WTC11 (cell line): Measurements from ENCODE around the gene TRIML1. TPM values are rescaled to one million over a fixed set of nuclear protein-coding genes. Genes with fewer than 3 reads are reported as not detected.

ENCODE experiments used
- ATAC-seq: fragments of 200-7000 bp; cut with Tn5 transposase; 2 replicates; pipeline ENCODE4 v1.10.0; 2021; ENCODE audit warnings: mild to moderate bottlenecking, moderate library complexity
- CTCF ChIA-PET: fragments of 300-600 bp; sonication (Branson Sonifier 250); formaldehyde crosslinking; loops from one replicate; lab custom pipeline; 2021; ENCODE audit warnings: antibody characterized with exemption; lab: Charles Lee
- POLR2A ChIA-PET: fragments of 350-600 bp; sonication (Branson Sonifier 250); formaldehyde crosslinking; loops from one replicate; lab custom pipeline; 2021; ENCODE audit warnings: antibody characterized with exemption; lab: Charles Lee
- DNase-seq: peaks from one replicate; pipeline ENCODE4 v3.0.0; 2021; ENCODE audit warnings: low spot score
- H3K27ac Mint-ChIP-seq: 2 replicates; pipeline ENCODE4 v1.8.0; 2021; ENCODE audit warnings: mixed read lengths
- H3K27me3 Mint-ChIP-seq: 2 replicates; pipeline ENCODE4 v1.8.0; 2021; ENCODE audit warnings: low read depth, mild to moderate bottlenecking, moderate library complexity, mixed read lengths
- H3K36me3 Mint-ChIP-seq: 2 replicates; pipeline ENCODE4 v1.8.0; 2021; ENCODE audit warnings: mixed read lengths
- H3K4me1 Mint-ChIP-seq: 2 replicates; pipeline ENCODE4 v1.8.0; 2022; ENCODE audit warnings: mixed read lengths
- H3K4me3 Mint-ChIP-seq: 2 replicates; pipeline ENCODE4 v1.8.0; 2021; ENCODE audit warnings: mild to moderate bottlenecking, moderate library complexity, mixed read lengths
- H3K9me3 Mint-ChIP-seq: 2 replicates; pipeline ENCODE4 v1.8.0; 2021; ENCODE audit warnings: mixed read lengths
- ATF6 ChIP-seq: sonication (generic); formaldehyde crosslinking; IDR thresholded peaks from 2 replicates; pipeline ENCODE4 v1.8.1; 2023; ENCODE audit warnings: mild to moderate bottlenecking, missing genetic modification reagents
- CREB1 ChIP-seq: sonication (generic); formaldehyde crosslinking; IDR thresholded peaks from 2 replicates; pipeline ENCODE4 v1.8.0; 2023; ENCODE audit warnings: mild to moderate bottlenecking, missing genetic modification reagents
- CREM ChIP-seq: sonication (generic); formaldehyde crosslinking; IDR thresholded peaks from 2 replicates; pipeline ENCODE4 v1.8.1; 2022; ENCODE audit warnings: mild to moderate bottlenecking, missing genetic modification reagents, moderate library complexity
- CTCF ChIP-seq: fragments of 200-600 bp; IDR thresholded peaks from 2 replicates; pipeline ENCODE4 v1.8.0; 2022; ENCODE audit warnings: antibody characterized with exemption
- FOXK1 ChIP-seq: sonication (generic); formaldehyde crosslinking; IDR thresholded peaks from 2 replicates; pipeline ENCODE4 v1.8.0; 2022; ENCODE audit warnings: mild to moderate bottlenecking, moderate library complexity, missing genetic modification reagents
- GTF2I ChIP-seq: fragments of 250-450 bp; sonication (Bioruptor Pico); conservative IDR thresholded peaks from 2 replicates; pipeline ENCODE4 v1.4.0; 2021; ENCODE audit warnings: mild to moderate bottlenecking
- JAZF1 ChIP-seq: fragments of 250-450 bp; sonication (Bioruptor Pico); IDR thresholded peaks from 2 replicates; pipeline ENCODE4 v1.9.0; 2021; ENCODE audit warnings: moderate library complexity, mild to moderate bottlenecking, inconsistent platforms
- OVOL2 ChIP-seq: fragments of 250-450 bp; sonication (Bioruptor Pico); IDR thresholded peaks from 2 replicates; pipeline ENCODE4 v1.9.0; 2021; ENCODE audit warnings: mild to moderate bottlenecking, borderline replicate concordance
- PRRX2 ChIP-seq: fragments of 250-450 bp; sonication (Bioruptor Pico); IDR thresholded peaks from 2 replicates; pipeline ENCODE4 v1.8.0; 2021; ENCODE audit warnings: mild to moderate bottlenecking
- RORB ChIP-seq: fragments of 250-450 bp; sonication (Bioruptor Pico); IDR thresholded peaks from 2 replicates; pipeline ENCODE4 v1.9.0; 2021; ENCODE audit warnings: mild to moderate bottlenecking
- STAT6 ChIP-seq: sonication (generic); formaldehyde crosslinking; conservative IDR thresholded peaks from 2 replicates; pipeline ENCODE4 v1.8.1; 2023; ENCODE audit warnings: mild to moderate bottlenecking, low read depth, missing genetic modification reagents, moderate library complexity
- ZNF121 ChIP-seq: sonication (generic); formaldehyde crosslinking; IDR thresholded peaks from 2 replicates; pipeline ENCODE4 v1.8.0; 2023; ENCODE audit warnings: missing genetic modification reagents
- ZNF263 ChIP-seq: sonication (generic); formaldehyde crosslinking; IDR thresholded peaks from 2 replicates; pipeline ENCODE4 v1.8.1; 2022; ENCODE audit warnings: low read depth, mild to moderate bottlenecking, moderate library complexity, missing genetic modification reagents
- ZNF317 ChIP-seq: sonication (generic); formaldehyde crosslinking; IDR thresholded peaks from 2 replicates; pipeline ENCODE4 v1.8.1; 2023; ENCODE audit warnings: low read depth, mild to moderate bottlenecking, moderate library complexity, missing genetic modification reagents, borderline replicate concordance
- total RNA-seq: library from RNA; stranded (reverse); gene quantifications from 3 replicates; pipeline ENCODE4 v1.2.3, GENCODE V29; 2021
- TF ChIP-seq, protein P1 (sequence below): sonication (generic); formaldehyde crosslinking; IDR thresholded peaks from 2 replicates; pipeline ENCODE4 v1.8.1; 2022; ENCODE audit warnings: missing genetic modification reagents, borderline replicate concordance
- TF ChIP-seq, protein P2 (sequence below): sonication (generic); formaldehyde crosslinking; IDR thresholded peaks from 2 replicates; pipeline ENCODE4 v1.8.1; 2023; ENCODE audit warnings: mild to moderate bottlenecking, missing genetic modification reagents, moderate library complexity
- TF ChIP-seq, protein P3 (sequence below): sonication (generic); formaldehyde crosslinking; IDR thresholded peaks from 2 replicates; pipeline ENCODE4 v1.8.1; 2022; ENCODE audit warnings: mild to moderate bottlenecking, moderate library complexity, missing genetic modification reagents
- TF ChIP-seq, protein P4 (sequence below): sonication (generic); formaldehyde crosslinking; IDR thresholded peaks from 2 replicates; pipeline ENCODE4 v1.8.1; 2023; ENCODE audit warnings: mild to moderate bottlenecking, moderate library complexity, missing genetic modification reagents
- TF ChIP-seq, protein P5 (sequence below): fragments of 250-450 bp; sonication (Bioruptor Pico); IDR thresholded peaks from 2 replicates; pipeline ENCODE4 v1.9.0; 2021; ENCODE audit warnings: moderate library complexity, mild to moderate bottlenecking, inconsistent platforms, borderline replicate concordance

Gene TRIML1
- total RNA-seq, 1 experiment from 2014 or later: not detected

- TF ChIP-seq, protein P1, sequence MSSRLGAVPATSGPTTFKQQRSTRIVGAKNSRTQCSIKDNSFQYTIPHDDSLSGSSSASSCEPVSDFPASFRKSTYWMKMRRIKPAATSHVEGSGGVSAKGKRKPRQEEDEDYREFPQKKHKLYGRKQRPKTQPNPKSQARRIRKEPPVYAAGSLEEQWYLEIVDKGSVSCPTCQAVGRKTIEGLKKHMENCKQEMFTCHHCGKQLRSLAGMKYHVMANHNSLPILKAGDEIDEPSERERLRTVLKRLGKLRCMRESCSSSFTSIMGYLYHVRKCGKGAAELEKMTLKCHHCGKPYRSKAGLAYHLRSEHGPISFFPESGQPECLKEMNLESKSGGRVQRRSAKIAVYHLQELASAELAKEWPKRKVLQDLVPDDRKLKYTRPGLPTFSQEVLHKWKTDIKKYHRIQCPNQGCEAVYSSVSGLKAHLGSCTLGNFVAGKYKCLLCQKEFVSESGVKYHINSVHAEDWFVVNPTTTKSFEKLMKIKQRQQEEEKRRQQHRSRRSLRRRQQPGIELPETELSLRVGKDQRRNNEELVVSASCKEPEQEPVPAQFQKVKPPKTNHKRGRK (CRISPR knock-in tag): no peak
- TF ChIP-seq, protein P2, sequence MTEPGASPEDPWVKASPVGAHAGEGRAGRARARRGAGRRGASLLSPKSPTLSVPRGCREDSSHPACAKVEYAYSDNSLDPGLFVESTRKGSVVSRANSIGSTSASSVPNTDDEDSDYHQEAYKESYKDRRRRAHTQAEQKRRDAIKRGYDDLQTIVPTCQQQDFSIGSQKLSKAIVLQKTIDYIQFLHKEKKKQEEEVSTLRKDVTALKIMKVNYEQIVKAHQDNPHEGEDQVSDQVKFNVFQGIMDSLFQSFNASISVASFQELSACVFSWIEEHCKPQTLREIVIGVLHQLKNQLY (CRISPR knock-in tag): no peak
- TF ChIP-seq ZNF263 (CRISPR knock-in tag) (no peak), RORB (no peak), JAZF1 (CRISPR knock-in tag) (no peak)
- TF ChIP-seq, protein P3, sequence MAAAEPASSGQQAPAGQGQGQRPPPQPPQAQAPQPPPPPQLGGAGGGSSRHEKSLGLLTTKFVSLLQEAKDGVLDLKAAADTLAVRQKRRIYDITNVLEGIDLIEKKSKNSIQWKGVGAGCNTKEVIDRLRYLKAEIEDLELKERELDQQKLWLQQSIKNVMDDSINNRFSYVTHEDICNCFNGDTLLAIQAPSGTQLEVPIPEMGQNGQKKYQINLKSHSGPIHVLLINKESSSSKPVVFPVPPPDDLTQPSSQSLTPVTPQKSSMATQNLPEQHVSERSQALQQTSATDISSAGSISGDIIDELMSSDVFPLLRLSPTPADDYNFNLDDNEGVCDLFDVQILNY (CRISPR knock-in tag): no peak
Observed at GRCh38 chr4:188138227-188138626, 1.0 kb upstream of the TRIML1 start (continued).

DNA sequence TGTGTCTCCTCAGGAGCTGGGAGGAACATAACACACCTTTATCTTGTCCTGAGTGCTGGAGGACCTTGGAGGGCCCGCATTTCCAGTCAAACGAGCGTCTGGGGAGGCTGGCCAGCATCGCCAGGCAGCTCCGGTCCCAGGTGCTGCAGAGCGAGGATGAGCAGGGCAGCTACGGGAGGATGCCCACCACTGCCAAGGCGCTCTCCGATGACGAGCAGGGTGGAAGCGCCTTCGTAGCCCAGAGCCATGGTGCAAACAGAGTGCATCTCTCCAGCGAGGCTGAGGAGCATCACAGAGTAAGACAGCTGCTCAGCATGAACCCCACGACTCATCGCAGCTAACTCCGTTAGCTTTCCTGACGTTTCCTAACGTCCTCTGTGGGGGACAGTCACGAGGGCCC is 430 bp downstream of the TRIML1 start:
- H3K27ac Mint-ChIP-seq: no peak overlapping the region
- ChIA-PET POLR2A (no interaction called here), CTCF (no interaction called here)

More for the DNA sequence above, 430 bp downstream of the TRIML1 start:
- ATAC-seq: no peak
- peaks cover 18% of the 10 kb centered on the region for H3K4me1 Mint-ChIP-seq
- no peaks in the 10 kb centered on the region for H3K36me3 Mint-ChIP-seq
- TF ChIP-seq, protein P4, sequence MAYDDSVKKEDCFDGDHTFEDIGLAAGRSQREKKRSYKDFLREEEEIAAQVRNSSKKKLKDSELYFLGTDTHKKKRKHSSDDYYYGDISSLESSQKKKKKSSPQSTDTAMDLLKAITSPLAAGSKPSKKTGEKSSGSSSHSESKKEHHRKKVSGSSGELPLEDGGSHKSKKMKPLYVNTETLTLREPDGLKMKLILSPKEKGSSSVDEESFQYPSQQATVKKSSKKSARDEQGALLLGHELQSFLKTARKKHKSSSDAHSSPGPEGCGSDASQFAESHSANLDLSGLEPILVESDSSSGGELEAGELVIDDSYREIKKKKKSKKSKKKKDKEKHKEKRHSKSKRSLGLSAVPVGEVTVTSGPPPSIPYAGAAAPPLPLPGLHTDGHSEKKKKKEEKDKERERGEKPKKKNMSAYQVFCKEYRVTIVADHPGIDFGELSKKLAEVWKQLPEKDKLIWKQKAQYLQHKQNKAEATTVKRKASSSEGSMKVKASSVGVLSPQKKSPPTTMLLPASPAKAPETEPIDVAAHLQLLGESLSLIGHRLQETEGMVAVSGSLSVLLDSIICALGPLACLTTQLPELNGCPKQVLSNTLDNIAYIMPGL (CRISPR knock-in tag): no peak
- TF ChIP-seq PRRX2 (CRISPR knock-in tag) (no peak), OVOL2 (no peak), CREB1 (CRISPR knock-in tag) (no peak), CTCF (no peak), ATF6 (CRISPR knock-in tag) (no peak), CREM (no peak), STAT6 (CRISPR knock-in tag) (no peak), ZNF317 (CRISPR knock-in tag) (no peak), ZNF121 (CRISPR knock-in tag) (no peak), GTF2I (no peak), FOXK1 (CRISPR knock-in tag) (no peak)
- TF ChIP-seq, protein P5, sequence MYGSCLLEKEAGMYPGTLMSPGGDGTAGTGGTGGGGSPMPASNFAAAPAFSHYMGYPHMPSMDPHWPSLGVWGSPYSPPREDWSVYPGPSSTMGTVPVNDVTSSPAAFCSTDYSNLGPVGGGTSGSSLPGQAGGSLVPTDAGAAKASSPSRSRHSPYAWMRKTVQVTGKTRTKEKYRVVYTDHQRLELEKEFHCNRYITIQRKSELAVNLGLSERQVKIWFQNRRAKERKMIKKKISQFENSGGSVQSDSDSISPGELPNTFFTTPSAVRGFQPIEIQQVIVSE (CRISPR knock-in tag): no peak
- TF ChIP-seq, protein P3 (CRISPR knock-in tag): no peak
- H3K27me3 Mint-ChIP-seq: no peaks in the 10 kb centered on the region
- DNase-seq: no peak
- H3K9me3 Mint-ChIP-seq: no peaks in the 10 kb centered on the region
- no peak overlapping the region for H3K4me3 Mint-ChIP-seq
